H54 (cell line): Measurements from ENCODE around the gene AJAP1.
"Not testable (repeated sequence)": the region's sequence is repeated elsewhere in the genome, so short reads cannot be mapped to it uniquely, and the experiment has no call there.

Source experiments
- DNase-seq: peaks from one replicate; pipeline ENCODE4 v3.0.0; 2011; ENCODE audit warnings: low spot score, mixed read lengths; ENCODE audit not compliant: insufficient read length
- FAIRE-seq: peaks from 3 replicates; lab custom pipeline; 2011; peaks lifted over from hg19 to GRCh38; lab: Jason Lieb, UNC
- POLR2A ChIP-seq: IDR thresholded peaks from 2 replicates; pipeline ENCODE4 v1.6.1; 2011; ENCODE audit warnings: low read depth, mild to moderate bottlenecking, low read length

Gene AJAP1

DNA sequence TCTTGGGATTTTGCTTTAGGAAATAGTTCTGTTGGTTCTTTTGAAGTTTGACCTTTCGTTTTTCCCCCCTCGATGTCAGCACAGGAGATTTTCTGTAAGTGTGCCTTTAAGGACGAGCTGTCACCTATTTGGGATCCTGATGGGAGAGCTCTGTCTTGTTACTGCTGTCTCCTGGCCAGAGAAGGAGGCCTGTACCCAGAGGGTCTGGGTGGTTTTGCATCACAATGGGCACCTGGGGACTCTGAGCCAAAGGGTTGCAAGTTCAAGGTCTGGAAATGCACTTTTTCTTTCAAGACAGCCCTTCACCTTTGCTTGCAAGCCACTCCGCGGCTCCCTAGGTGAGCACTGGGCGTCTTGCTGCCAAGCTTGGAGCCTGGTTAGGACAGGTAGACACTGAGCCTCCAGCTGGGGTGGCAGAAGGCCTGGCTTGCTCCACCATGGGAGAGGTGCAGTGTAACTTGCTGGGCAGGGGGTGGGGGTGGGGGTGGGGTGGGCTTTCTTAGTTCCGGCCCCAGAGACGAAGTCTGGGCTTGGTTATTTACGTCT is 2.9 kb downstream of the AJAP1 start:
- TF ChIP-seq POLR2A = no peak
- FAIRE-seq (no peak), DNase-seq (no peak)

DNA sequence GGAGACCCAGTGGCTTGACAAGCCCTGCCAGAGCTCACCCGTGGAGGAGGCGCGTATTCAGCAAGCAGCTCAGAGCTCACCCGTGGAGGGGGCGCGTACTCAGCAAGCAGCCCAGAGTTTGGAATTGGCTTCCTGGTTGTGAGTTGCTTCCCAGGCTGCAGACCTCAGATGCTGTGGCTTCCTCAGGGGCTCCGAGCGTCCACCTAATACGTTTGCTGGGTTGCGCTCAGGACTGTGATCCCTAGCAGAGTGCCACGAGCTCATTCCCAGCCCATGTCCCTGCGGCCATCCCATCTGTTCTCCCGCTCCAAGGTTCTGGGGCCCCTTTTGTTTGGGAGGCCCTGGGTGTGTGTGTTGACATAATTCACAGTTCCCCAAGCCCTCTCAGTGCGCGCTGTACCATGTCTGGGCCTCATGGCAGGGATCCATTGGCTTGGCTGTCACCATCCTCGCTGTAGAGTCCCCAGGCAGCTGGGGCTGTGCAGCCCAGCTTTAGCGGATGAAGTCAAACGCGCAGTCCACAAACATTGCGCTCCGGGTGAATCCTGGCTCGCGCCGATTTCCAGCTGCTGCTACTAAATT is 3.6 kb downstream of the AJAP1 start:
- DNase-seq (no peak), FAIRE-seq (no peak)
- TF ChIP-seq POLR2A = no peak

DNA sequence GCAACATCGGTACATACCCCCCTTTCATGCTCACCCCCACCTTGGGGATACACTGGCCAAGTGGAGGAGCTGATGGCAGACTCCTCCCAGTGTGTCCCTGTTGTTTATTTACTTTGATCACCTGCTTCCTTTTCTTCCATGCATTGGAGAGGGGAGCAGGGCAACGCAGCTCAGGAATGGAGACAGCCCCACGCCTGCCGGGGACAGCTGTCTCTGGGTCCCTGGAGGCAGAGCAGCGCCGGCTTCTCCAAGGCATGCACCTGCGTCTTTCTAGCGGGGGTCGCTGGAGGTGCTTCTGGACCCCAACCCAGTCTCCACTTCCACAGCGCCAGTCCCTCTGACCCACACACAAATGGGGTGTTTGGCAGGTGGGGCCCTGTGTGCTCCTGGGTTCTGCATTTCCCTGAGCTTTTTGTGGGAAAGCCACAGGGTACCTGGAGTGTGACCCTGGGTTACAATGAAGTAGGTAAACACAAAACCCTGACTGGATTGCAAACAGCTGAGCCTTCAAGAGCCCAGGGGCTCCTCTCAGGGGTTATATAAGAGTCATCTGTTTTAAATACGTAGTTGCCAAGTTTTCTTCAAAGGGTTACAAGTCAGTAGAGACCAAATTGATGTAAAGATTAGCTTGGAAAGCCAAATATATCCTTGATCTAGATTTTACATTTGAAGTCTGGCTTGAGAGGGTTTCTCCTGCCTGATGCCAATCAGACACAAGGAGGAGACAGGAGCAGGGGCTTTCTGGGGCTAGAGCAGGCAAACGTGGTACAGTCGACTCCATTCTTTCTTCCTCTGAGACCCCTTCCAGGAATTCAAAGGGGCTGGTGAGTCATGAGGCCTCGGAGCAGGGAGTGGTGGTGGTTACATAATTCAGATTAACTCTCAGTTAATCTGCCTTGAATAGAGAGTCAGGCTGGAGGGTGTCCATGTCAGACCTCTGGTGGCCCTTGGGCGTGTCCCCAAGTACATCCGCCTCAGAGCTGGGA is 4.5 kb downstream of the AJAP1 start:
- no peak for DNase-seq
- FAIRE-seq = no peak
- TF ChIP-seq POLR2A = no peak

DNA sequence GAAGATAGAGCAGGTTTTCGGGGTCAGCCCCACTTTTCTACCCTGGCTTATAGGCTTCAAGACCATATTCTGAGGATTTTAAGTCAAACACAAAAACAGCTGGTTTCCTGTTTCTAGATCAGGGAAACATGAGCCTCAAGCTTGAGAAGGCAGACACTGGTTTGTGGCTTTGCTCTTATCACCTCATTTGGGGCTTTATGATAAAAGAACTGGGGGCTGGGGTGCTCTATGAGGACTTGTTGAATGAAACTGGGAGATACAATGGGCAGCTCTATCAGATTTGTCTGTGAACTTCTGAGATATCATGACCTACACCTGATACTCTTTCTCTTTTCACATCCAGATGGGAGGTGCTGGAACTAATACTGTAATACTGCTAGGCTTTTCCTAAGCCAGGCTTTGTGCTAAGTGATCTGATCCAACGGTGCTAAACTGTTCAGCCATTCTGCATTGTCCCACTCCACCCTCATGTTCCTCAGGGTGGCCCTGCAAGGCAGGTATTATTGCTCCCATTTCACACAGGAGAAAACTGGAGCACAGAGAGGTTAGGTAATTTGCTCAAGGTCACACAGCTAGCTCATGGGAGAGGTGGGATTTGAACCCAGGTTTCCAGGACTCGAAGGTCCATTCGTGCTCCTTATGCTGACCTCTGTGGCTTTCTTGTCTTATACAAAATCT is 6.6 kb downstream of the AJAP1 start:
- FAIRE-seq (no peak), DNase-seq (no peak)
- no peak for TF ChIP-seq POLR2A

DNA sequence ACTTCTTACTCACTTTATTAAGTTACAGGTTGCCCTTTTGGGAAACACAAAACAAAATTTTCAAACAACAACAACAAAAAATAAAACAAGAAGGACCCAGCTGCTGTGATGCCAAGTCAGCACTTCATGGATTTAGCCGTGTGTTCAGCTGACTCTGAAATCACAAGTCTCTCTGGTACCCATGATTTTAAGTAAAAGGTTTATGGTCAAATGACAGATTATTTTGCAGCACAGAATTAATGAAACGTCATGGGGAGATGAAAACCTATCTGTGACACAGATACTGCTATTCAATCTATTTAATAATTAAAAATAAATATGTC is 7.1 kb downstream of the AJAP1 start:
- FAIRE-seq (no peak), DNase-seq (no peak)
- no peak for TF ChIP-seq POLR2A

DNA sequence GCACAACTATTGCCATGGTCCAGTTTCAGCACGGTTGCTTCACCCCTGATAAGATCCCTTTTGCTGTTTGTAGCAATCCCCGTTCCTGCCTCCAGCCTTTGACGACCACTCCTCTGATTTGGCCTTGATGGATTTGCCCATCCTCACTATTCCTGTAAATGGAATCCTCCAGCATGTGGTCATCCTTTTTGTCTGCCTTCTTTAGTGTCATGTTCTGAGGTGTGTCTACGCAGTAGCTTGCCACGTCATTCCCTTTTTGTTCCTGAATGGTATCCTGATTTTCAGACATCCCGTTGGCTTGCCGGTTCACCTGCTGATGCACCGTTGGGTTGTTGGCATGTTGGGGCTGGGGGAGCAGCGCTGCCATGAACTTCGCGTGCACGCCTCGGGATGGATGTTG is 7.8 kb downstream of the AJAP1 start:
- DNase-seq (no peak), FAIRE-seq (no peak)
- TF ChIP-seq POLR2A = no peak

DNA sequence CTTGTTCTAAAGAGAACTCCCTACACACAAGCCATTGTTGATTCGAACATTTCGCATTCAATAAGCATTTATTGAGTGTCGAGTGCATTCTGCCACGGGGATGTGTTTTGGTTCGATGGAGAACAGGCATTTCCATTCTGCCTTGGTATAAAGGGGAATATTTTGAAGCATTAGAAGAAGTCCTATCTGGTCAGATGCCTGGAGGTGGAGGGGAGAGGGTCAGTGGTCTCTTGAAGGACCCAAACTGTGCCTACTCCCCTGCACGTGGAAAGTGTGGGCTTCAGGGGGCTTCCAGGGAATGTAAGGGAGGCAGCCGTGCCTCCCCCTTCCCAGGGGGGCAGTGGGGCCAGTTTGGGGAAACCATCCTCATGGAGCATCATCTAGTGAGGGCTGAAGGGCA is 8.3 kb downstream of the AJAP1 start:
- DNase-seq = no peak
- no peak for TF ChIP-seq POLR2A
- no peak for FAIRE-seq

DNA sequence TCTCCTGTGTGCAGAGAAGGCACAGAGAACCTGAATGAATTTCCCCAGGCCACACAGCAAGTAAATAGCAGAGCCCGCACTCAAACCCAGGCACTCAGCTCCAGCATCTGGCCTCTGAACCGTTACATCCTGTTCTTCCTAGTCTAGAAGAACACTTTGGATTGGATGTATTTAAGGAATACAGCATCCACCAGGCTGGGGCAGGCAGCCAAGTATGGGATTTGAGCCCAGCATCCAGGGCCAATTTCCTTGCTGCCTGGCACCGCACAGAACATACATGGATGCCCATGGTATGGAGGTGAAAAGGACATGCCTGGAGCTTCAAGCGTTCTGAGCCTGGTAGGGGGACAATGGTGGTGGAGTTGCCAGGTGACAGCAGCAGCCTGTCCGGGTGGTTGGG is 9.7 kb downstream of the AJAP1 start:
- DNase-seq (no peak), FAIRE-seq (no peak)
- TF ChIP-seq POLR2A = no peak

DNA sequence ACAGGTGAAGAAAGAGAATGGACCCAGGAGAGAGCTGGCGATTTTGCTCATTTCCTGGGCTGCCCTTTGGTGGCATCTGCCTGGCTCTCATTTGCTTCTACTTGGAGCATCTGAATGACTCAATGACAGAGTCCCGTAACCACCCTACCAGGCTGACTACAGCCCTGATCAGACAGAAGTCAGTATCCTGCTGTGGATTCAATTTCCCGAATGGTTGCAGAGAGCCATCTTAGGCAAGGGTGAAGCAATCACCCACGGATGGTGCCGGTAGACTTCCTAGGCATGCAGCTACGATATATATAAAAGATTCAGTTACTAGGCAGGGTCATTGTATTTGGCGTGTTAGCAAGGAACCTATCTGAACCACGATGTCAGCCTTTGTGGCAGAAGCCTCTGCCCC is 10.2 kb downstream of the AJAP1 start:
- no peak for FAIRE-seq
- DNase-seq = no peak
- TF ChIP-seq POLR2A = no peak

DNA sequence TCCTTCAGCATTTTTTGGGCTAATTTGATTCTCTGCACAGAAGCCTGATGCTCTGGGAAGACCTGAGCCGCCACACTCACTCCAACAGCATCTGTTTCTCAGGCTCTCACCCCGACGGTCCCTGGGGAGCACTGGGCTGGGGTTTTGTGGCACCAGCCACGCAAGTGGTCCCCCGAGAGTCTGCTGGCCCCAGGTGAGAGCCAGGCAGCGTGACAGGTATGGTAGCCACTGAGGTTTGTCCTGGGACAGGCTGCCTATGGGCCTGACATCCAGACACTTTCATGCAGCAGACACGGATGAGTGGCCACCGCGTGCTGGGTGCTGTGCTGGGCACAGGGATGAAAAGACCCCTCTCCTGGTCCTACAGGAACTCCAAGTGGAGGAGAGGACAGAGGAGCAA is 11.0 kb downstream of the AJAP1 start:
- no peak for TF ChIP-seq POLR2A
- DNase-seq (no peak), FAIRE-seq (no peak)

DNA sequence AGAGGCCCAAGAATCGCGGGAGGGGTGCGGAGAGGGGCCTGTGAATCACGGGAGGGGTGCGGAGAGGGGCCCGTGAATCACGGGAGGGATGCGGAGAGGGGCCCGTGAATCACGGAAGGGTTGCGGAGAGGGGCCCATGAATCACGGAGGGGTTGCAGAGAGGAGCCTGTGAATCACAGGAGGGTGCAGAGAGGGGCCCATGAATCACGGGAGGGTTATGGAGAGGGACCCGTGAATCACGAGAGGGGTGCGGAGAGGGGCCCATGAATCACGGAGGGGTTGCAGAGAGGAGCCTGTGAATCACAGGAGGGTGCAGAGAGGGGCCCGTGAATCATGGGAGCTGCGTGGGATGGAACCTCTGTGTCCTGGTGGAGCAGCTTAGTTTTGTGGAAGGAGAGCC is 12.3 kb downstream of the AJAP1 start:
- FAIRE-seq = not testable (repeated sequence)

DNA sequence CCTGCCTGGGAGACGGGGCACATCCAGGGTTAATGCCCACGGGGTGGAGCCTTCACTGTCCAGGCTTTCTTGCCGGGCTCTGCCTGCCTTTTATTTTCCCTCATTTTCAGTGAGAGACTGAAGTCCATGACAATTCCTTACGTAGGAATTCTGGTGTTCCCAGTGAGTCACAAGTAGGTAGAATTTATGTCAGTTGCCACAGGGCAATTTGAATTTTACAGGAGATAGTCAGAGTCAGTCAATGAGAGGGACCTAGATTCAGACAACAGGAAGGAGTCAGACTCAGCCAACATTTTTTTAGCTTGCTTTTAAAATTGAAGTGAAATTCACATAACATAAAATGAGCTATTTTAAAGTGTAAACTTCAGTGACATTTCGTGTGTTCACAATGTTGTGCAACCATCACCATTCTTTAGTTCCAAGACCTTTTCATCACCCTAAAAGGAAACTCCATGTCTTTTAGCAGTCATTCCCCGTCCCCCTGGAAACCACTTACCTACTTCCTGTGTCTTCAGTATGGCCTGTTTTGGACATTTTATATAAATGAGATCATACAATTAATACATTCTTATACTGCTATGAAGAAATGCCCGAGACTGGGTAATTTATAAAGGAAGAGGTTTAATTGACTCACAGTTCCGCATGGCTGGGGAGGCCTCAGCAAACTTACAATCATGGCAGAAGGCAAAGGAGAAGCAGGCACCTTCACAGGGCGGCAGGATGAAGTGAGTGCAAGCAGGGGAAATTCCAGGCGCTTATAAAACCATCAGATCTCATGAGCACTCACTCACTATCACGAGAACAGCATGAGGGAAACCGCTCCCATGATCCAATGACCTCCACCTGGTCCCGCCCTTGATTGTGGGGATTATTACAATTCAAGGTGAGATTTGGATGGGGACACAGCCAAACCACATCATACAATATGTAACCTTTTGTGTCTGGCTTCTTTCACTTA is 14.6 kb downstream of the AJAP1 start:
- no peak for FAIRE-seq
- TF ChIP-seq POLR2A = no peak
- no peak for DNase-seq

More for the DNA sequence above, 12.3 kb downstream of the AJAP1 start:
- DNase-seq = not testable (repeated sequence)

DNA sequence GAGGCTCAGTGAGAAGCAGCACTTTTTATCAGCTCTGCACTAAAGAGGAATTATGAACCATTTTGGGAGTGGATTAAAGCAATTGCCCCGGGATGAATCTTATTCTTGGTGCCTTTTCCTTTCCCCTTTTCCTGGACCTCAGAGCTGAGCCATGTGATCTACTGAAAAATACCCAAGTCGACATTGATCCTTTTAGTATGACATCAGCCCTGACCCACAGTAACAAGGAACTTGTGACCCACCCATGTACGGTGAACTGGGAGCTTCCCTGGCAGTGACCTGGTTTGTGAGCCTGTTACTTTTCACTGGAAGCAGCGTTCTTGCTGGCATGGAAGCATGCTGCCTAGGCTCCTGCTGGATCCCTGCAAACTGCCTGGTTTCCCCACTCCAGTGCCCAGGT is 15.9 kb downstream of the AJAP1 start:
- FAIRE-seq (no peak), DNase-seq (no peak)
- no peak for TF ChIP-seq POLR2A
